K562 (cell line): ENCODE measurements around the gene ADGRB2. TPM values are rescaled to one million over a fixed set of nuclear protein-coding genes. Genes with fewer than 3 reads are reported as not detected.

Experiments used
- AFF1 ChIP-seq, 2 experiments: fragments of 450-650 bp; IDR thresholded peaks; 2 replicates each; pipeline ENCODE4 v1.6.1; 2018; ENCODE audit warnings: mild to moderate bottlenecking in 2 of 2, low read depth in 1 of 2; ENCODE audit not compliant: partially characterized antibody in 2 of 2
- ATF1 ChIP-seq, 2 experiments: fragments of 450-650 bp in 1 of 2; IDR thresholded peaks; 2 replicates each; pipeline ENCODE4 v1.6.1; 2016; ENCODE audit warnings: missing compliant biosample characterization in 1 of 2, missing genetic modification characterization in 1 of 2
- BCL6 ChIP-seq: fragments of 250-450 bp; sonication (Bioruptor Pico); IDR thresholded peaks from 2 replicates; pipeline ENCODE4 v1.4.0; 2020
- CEBPG ChIP-seq, 3 experiments: fragments of 200-800 bp in 1 of 3; sonication (Bioruptor generic) in 1 of 3; sonication (generic) in 1 of 3; formaldehyde crosslinking in 1 of 3; IDR thresholded peaks in 2 of 3; conservative IDR thresholded peaks in 1 of 3; 2 replicates each; pipeline versions ENCODE4 v1.6.1 to v1.8.0; 2016 to 2022; ENCODE audit warnings: missing compliant biosample characterization in 2 of 3, missing genetic modification characterization in 2 of 3, mild to moderate bottlenecking in 1 of 3, missing genetic modification reagents in 1 of 3
- ELK1 ChIP-seq: sonication (generic); formaldehyde crosslinking; IDR thresholded peaks from 2 replicates; pipeline ENCODE4 v1.8.1; 2022; ENCODE audit warnings: missing genetic modification reagents
- EZH2 ChIP-seq: IDR thresholded peaks from 2 replicates; pipeline ENCODE4 v1.6.1; 2012; ENCODE audit warnings: low read depth, mild to moderate bottlenecking, inconsistent platforms, low read length, borderline replicate concordance
- FIP1L1 ChIP-seq: fragments of 200-400 bp; formaldehyde crosslinking; IDR thresholded peaks from 2 replicates; pipeline ENCODE4 v1.6.1; 2018; ENCODE audit warnings: mild to moderate bottlenecking, low read depth, low read length; ENCODE audit not compliant: poor library complexity, severe bottlenecking
- FOXA3 ChIP-seq, 2 experiments: fragments of 450-650 bp in 1 of 2; sonication (generic) in 1 of 2; formaldehyde crosslinking; IDR thresholded peaks in 1 of 2; conservative IDR thresholded peaks in 1 of 2; 2 replicates each; pipeline versions ENCODE4 v1.4.0 to v1.8.0; 2020 to 2022; ENCODE audit warnings: mild to moderate bottlenecking in 2 of 2, missing genetic modification reagents in 1 of 2
- HNRNPLL ChIP-seq: fragments of 200-400 bp; formaldehyde crosslinking; IDR thresholded peaks from 2 replicates; pipeline ENCODE4 v1.6.1; 2017; ENCODE audit warnings: low read length, low read depth, mild to moderate bottlenecking; ENCODE audit not compliant: poor library complexity, severe bottlenecking
- KAT7 ChIP-seq: sonication (generic); formaldehyde crosslinking; IDR thresholded peaks from 2 replicates; pipeline ENCODE4 v1.8.0; 2022; ENCODE audit warnings: missing genetic modification reagents, mild to moderate bottlenecking, borderline replicate concordance
- MAZ ChIP-seq, 2 experiments: fragments of 450-650 bp in 1 of 2; sonication (generic) in 1 of 2; formaldehyde crosslinking; IDR thresholded peaks in 1 of 2; conservative IDR thresholded peaks in 1 of 2; 2 replicates each; pipeline versions ENCODE4 v1.4.0 to v1.5.0; 2020; ENCODE audit warnings: mild to moderate bottlenecking in 1 of 2, missing genetic modification reagents in 1 of 2
- MTF1 ChIP-seq: fragments of 250-450 bp; sonication (Bioruptor Pico); IDR thresholded peaks from 2 replicates; pipeline ENCODE4 v1.9.0; 2021; ENCODE audit warnings: moderate library complexity, mild to moderate bottlenecking, inconsistent platforms, borderline replicate concordance
- NCOA6 ChIP-seq: fragments of 450-650 bp; IDR thresholded peaks from 2 replicates; pipeline ENCODE4 v1.6.1; 2017; ENCODE audit warnings: mild to moderate bottlenecking
- NEUROD1 ChIP-seq: fragments of 150-350 bp; IDR thresholded peaks from 2 replicates; pipeline ENCODE4 v1.6.1; 2014; ENCODE audit warnings: borderline replicate concordance, low read length, low read depth; ENCODE audit not compliant: partially characterized antibody
- NR3C1 ChIP-seq: sonication (generic); formaldehyde crosslinking; IDR thresholded peaks from 2 replicates; pipeline ENCODE4 v1.8.1; 2022; ENCODE audit warnings: missing genetic modification reagents
- POLR2A ChIP-seq: fragments of 450-650 bp; conservative IDR thresholded peaks from 2 replicates; pipeline ENCODE4 v1.6.1; 2016
- RNF2 ChIP-seq: sonication (generic); IDR thresholded peaks from 2 replicates; pipeline ENCODE4 v1.6.1; 2016
- ZNF165 ChIP-seq: fragments of 250-450 bp; sonication (Bioruptor Pico); IDR thresholded peaks from 2 replicates; pipeline ENCODE4 v1.4.0; 2020; ENCODE audit warnings: borderline replicate concordance
- ZNF212 ChIP-seq: fragments of 450-650 bp; formaldehyde crosslinking; IDR thresholded peaks from 2 replicates; pipeline ENCODE4 v1.4.0; 2020; ENCODE audit warnings: mild to moderate bottlenecking
- ZNF740 ChIP-seq, 3 experiments: fragments of 200-800 bp in 1 of 3; sonication (Bioruptor generic) in 1 of 3; sonication (generic) in 1 of 3; formaldehyde crosslinking in 1 of 3; IDR thresholded peaks; 2 replicates each; pipeline versions ENCODE4 v1.6.1 to v1.8.0; 2016 to 2022; ENCODE audit warnings: mild to moderate bottlenecking in 2 of 3, missing compliant biosample characterization in 2 of 3, missing genetic modification characterization in 2 of 3, missing genetic modification reagents in 1 of 3
- ZNF76 ChIP-seq: fragments of 250-450 bp; sonication (Bioruptor Pico); IDR thresholded peaks from 2 replicates; pipeline ENCODE4 v1.4.0; 2020; ENCODE audit warnings: mild to moderate bottlenecking, moderate library complexity, borderline replicate concordance
- ZNF830 ChIP-seq: fragments of 250-450 bp; sonication (Bioruptor Pico); IDR thresholded peaks from 2 replicates; pipeline ENCODE4 v1.5.0; 2021; ENCODE audit warnings: mild to moderate bottlenecking
- polyA plus RNA-seq, 8 experiments: library from polyadenylated mRNA; depleted of rRNA in 4 of 8; stranded (reverse) in 5 of 8; unstranded in 3 of 8; fragments of >200 nt; fragmentation: Nextera tagmentation in 2 of 8; fragmentation: Illumina TruSeq in 1 of 8; extraction: Ambion mirVana in 2 of 8; extraction: Trizol in 1 of 8; gene quantifications; 2 replicates each; pipeline versions ENCODE4 v1.2.1 to v1.2.3, GENCODE V29; 2011 to 2014; ENCODE audit warnings: inconsistent platforms in 1 of 8, missing spikeins in 1 of 8
- total RNA-seq, 7 experiments: library from RNA; depleted of rRNA in 6 of 7; stranded (reverse); fragments of >200 nt in 6 of 7; fragmentation: Illumina TruSeq in 2 of 7; extraction: Trizol in 2 of 7; gene quantifications; 2 replicates each; pipeline versions ENCODE4 v1.2.1 to v1.2.3, GENCODE V29; 2011 to 2021; ENCODE audit warnings: low replicate concordance in 1 of 7

ADGRB2 gene
- total and polyA plus RNA-seq, 9 of the 15 experiments (the other 6 are each of a cell fraction or from before 2014, with no cell fraction given), result 0.04 to 0.23 (median 0.20) TPM; not detected in 2

- TF ChIP-seq ZNF165, result no peak
- TF ChIP-seq ATF1 (CRISPR knock-in tag; IDR thresholded peaks at IDR 0.05), result no peak
- 0 out of 2 replicates have a peak, but pooled peaks have one; percentile 4 for TF ChIP-seq ATF1 (tag; IDR thresholded peaks at IDR 0.05)
- no peak for TF ChIP-seq MTF1 (CRISPR knock-in tag)
- TF ChIP-seq POLR2A, result no peak
- no peak for TF ChIP-seq ZNF740 (CRISPR knock-in tag; IDR thresholded peaks at IDR 0.05)
- TF ChIP-seq ZNF740 (tag; IDR thresholded peaks at IDR 0.05), result 0 out of 4 replicates have a peak, but pooled peaks of 1 of the 2 experiments have one; percentile 53
- no peak for TF ChIP-seq MAZ (CRISPR knock-in tag; conservative IDR thresholded peaks at IDR 0.05 in 1 of 2, IDR thresholded peaks at IDR 0.05 in 1 of 2)
- TF ChIP-seq EZH2, result no peak
- 0 out of 2 replicates have a peak, but pooled peaks have one; percentile 32 for TF ChIP-seq CEBPG (CRISPR knock-in tag; IDR thresholded peaks at IDR 0.05)
- 0 out of 4 replicates have a peak, but pooled peaks of 1 of the 2 experiments have one; percentile 18 for TF ChIP-seq CEBPG (tag; conservative IDR thresholded peaks at IDR 0.05 in 1 of 2, IDR thresholded peaks at IDR 0.05 in 1 of 2)
- TF ChIP-seq ZNF830, result no peak
- no peak for TF ChIP-seq FIP1L1
- TF ChIP-seq ZNF76 (CRISPR knock-in tag), result 0 out of 2 replicates have a peak, but pooled peaks have one; percentile 32
- no peak for TF ChIP-seq NR3C1 (CRISPR knock-in tag)
- no peak for TF ChIP-seq ELK1 (CRISPR knock-in tag)
- TF ChIP-seq AFF1 (IDR thresholded peaks at IDR 0.05; ENCODE audit: low read depth in 1 of 2, partially characterized antibody in 2 of 2), result no peak
- no peak for TF ChIP-seq ZNF212 (CRISPR knock-in tag)
- TF ChIP-seq NCOA6, result no peak
- TF ChIP-seq NEUROD1, result no peak
- no peak for TF ChIP-seq KAT7 (CRISPR knock-in tag)
- TF ChIP-seq HNRNPLL, result peak; percentile 68
- TF ChIP-seq RNF2, result no peak
- TF ChIP-seq BCL6 (CRISPR knock-in tag), result no peak
- 0 out of 4 replicates have a peak, but pooled peaks of 1 of the 2 experiments have one; percentile 17 for TF ChIP-seq FOXA3 (CRISPR knock-in tag; conservative IDR thresholded peaks at IDR 0.05 in 1 of 2, IDR thresholded peaks at IDR 0.05 in 1 of 2)
Observed at GRCh38 chr1:31788825-31789256, 24.7 kb upstream of the ADGRB2 start (continued).
